HT-29 (cell line): ENCODE measurements around the gene CCDC188. TPM values are rescaled to one million over a fixed set of nuclear protein-coding genes. Genes with fewer than 3 reads are reported as not detected.

Source experiments
- DNase-seq: peaks from one replicate; pipeline ENCODE4 v3.0.0-alpha.2; 2015; ENCODE audit warnings: low spot score
- total RNA-seq: library from RNA; depleted of rRNA; stranded (reverse); fragments of >200 nt; shearing (Covaris generic); gene quantifications from 2 replicates; pipeline ENCODE4 v1.2.3, GENCODE V29; 2014; rRNA removed

CCDC188 gene
- total RNA-seq, result 0.20 and 0.34 TPM in 2 replicates

- no peak for DNase-seq
Observed at GRCh38 chr22:20150381-20151275, at the start of gene CCDC188. Gene CCDC188 (minus strand): TSS chr22:20151055. CDS start chr22:20150986, 69 bp downstream.

DNA sequence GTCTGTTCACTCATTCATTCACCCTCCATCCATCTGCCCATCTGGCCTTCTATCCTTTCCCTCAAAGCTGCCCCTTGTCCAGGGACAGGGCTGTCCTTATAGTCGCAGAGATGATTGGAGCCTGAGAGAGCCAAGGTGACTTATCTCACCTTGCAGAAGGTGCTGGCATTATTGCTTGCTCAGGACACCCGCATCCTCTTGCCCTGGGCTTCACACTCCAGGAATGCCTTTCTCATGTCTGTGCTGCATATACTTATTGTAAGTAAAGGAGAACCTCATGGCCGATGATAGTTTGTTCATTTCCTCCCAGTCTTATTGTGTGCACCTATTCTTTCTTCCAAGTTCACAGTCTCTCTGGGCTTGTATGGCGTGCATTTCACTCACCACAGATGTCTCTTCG is 49.1 kb upstream of the CCDC188 start:
- DNase-seq, result no peak

- DNase-seq, result no peak
Observed at GRCh38 chr22:20199413-20199842, 48.6 kb upstream of the CCDC188 start.

- peak; percentile 44 for DNase-seq
Observed at GRCh38 chr22:20198557-20199319, 47.9 kb upstream of the CCDC188 start.

DNA sequence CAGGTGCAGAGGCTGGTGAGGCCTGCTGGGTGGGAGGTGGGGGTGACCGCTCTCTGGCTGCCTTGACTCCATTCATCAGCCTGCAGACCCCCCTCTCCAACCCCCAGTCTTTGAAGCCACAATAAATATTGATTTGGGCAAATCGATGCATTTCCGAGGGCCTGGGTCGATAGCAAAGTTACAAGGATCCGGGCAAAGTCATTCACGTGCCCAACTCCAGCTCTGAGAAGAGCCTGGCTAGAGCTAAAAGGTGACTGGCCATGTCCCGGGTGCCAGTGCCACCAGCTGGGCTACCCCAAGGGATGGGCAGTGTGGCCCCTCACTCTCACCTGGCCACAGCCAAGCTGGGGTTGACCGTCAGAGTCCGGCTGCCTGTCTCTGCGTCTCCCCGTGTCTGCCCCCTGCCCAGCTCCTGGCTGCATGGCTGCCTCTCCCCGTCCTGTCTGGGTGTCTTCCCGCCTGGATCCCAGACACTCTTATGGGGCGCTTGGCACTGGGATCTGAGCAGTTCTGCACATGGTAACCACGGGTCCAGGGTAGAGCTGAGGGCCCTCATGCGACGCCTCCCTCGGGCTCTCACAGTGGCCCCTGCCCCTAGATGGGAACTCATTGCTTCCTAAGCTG is 46.7 kb upstream of the CCDC188 start:
- no peak for DNase-seq

- DNase-seq, result no peak
Observed at GRCh38 chr22:20196094-20196842, 45.4 kb upstream of the CCDC188 start.

DNA sequence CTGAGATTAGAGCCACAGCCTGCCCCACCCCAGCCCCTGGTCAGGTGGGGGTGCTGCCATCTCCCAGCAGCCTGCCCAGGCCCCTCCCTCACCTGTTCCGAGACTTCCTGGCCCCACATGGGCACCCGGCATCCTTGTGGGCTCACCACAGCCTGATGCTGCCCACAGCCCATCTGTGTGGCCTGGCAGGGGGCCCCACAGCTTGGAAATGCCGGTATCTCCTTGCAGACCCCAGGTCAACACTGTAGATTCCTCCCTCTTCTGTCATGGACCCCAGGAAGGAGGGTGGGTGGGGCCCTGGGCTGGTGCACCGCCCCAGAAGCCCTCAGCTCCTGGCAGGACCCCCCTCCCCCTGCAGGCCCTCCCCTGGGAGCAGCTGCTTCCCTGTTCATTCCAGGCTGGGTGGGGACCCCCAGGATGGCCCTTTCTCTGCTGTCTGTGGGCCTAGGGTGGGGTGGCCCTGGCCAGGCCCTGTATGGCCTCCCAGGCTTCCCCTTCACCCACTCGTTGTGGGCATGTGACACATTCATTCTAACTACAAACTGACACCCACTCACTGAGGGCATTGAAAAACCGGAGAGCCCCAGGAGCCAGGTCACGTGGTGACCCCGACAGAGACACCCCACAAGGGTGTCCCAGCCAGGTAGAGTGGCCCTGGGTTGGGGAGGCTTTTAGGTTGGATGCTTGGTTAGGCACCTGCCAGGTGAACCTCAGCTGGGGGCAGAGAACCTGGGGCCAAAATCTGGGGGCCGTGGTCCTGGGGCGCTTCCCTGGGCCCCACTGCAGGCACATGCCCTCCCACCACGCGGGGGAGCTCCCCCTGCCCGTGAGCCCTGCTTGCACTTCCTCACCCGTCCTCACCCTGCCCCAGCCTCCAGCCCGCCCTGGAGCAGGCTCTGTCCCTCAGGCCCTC is 44.1 kb upstream of the CCDC188 start:
- DNase-seq, result no peak

DNA sequence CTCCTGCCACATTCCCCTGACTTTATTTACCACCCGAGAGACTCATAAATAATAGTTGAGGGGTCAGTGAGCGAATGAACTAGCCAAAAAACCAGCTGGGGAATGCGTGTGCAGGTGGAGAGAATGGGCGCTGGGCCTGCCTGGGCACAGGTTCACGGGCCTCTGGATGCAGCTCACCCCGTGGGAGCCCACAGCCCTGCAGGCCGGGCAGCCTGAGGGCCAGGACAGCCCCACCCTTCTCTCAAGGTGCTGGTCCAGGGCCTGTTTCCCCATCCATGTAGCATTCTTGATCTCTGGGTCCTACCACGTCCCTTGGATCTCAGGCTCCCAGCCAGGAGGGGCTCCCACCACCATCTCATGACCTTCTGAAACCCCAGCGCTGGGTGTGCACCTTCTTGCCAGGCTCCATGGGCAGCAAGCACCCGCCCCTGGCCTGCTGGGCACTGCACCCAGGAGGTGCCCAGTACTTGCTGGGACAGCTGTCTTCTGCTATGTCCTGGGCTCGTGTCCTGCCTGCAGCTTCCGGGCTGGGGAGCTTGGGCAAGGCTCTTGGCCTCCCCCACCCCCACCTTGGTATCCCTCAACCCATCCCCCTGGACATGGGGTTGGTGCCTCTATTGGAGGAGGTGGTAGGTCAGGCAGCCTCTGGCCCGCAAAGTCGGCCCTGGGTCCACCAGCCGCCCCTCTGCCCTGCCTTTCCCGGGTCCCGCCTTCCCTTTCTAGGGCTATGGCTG is 43.1 kb upstream of the CCDC188 start:
- no peak for DNase-seq

DNA sequence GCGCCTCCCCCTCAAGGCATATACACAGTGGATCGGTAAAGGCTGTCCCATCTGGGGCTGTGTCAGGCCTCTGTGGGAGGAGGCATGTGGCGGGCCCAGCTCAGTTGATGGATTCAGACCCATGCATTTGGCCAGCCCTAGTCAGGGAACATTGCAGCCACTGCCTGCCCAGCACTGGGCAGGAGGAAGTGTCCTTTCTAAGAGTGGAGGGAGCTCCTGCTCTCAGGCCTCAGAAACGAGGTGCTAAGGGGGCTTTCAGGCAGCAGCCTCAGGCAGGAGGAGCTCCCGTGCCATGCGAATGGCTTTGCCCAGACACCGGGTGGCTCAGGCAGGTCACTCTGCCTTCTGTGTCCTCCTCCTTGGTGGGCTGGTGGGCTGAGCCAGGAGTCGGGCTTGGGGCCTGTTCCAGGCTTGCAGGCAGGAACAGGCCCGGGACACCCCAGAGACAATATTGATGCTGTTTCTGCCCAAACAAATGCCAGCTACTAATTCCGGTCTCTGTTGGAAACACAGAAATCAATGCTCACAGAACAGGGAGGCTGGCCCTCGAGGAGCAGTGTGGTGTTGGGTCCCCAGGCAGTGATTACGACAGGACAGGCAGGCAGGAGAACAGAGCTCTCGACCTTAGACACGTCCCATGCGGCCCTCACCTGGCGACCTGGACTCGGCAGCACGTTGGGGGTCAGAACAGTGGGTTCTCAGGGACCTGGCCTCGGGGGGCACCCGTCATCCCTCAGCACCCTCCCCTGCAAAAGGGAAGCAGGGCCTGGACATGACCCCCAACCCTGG is 42.3 kb upstream of the CCDC188 start:
- no peak for DNase-seq

GRCh38 chr22:20192293-20192971 is 41.6 kb upstream of the CCDC188 start:
- no peak for DNase-seq

DNA sequence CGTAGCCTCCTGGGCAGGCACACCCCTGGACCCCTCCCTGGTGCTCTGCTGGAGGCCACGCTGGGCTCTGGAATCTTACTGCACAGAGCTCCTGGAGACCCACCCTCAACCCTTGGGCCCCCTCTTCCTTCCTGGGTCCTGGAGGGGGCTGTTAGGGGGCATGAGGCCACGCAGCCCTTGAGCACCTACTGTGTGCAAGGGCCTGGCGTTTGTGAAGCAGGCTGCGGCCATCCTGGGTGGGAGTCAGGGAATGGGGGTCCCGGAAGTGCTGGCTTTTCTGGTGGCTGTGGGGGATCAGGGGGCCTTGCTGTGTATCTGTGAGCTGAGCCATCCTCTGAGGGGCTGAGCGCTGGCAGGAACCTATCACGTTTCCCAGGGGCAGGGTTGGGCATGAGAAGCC is 40.9 kb upstream of the CCDC188 start:
- no peak for DNase-seq

- no peak for DNase-seq
Observed at GRCh38 chr22:20191000-20191515, 40.2 kb upstream of the CCDC188 start.

DNA sequence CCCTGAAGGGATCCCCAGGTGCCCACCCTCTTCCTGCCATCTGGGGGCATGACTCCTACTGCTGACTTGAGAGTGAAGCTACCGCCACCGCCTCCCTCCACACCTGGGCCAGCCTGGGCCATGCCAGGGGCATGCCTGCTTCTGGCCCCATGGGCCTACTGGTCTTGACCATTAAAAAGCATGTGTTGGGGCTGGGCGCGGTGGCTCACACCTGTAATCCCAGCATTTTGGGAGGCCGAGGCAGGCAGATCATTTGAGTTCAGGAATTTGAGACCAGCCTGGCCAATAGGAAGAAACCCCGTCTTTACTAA is 37.7 kb upstream of the CCDC188 start:
- no peak for DNase-seq

DNA sequence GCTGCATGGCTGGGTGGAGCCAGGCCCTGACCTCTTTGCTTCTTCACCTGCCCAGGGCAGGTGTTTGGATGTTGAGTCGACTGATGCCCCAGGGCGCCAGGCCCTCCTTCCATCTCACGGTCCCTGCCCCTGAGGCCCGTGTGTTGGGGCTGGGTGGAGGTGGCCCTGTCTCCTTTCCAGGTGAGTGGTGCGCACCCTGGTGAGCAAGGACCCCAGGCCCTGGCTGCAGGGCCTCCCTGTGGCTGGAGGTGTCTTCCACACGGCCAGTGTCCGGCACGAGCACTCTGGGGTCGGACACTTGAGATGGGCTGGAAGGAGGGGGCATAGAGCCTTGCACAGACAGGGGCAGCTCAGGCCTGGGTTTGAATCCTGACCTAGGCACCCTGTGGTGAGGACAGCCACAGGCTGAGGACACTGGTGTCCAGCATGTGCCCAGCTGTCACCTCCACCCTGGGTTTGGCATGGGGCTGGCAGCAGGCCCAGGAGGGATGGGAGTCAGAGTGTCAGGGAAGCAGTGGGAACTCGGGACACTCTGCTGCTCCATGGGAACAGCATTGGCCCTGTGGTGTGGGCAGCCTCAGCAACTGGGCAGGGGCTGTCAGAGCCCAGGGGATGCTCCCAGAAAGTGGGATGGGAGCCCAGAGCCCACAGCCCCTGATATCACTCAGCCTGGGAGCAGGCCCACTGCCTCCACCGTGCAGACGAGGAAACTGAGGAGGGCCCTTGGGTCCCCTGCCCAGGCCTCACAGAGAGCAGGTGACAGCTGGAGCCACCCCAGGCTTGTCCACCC is 37.1 kb upstream of the CCDC188 start:
- DNase-seq, result no peak

DNA sequence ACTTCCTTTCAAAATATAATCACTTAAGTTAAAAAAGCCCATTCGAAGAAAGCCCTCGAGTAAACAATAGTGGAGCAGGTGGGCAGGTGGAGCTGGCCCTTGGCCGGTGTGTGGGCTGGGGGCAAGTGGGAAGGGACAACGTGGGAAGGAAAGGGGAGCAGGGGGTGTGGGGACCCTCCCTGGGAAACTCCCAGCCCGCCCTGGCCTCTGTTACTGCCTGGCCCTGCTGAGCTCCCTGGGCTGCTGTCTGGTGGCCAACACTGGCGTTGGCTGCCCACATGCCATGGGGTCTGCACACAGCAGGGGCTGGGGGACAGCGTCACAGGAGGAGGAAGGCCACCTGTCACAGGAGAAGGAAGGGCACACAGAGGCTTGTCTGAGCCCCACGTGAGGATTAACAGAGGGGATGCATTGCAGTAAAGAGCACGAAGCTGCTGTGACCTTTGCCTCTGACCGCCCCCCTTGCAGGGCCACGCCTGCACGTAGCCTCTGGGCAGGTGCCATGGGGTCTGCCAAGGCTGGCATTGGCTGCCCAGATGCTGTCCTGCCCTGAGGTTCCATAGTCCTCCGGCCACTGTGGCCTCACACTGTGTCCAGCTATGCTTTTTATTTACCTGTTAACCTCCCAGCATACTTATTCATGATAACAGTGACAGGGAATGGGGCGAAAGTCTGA is 36.2 kb upstream of the CCDC188 start:
- no peak for DNase-seq

DNA sequence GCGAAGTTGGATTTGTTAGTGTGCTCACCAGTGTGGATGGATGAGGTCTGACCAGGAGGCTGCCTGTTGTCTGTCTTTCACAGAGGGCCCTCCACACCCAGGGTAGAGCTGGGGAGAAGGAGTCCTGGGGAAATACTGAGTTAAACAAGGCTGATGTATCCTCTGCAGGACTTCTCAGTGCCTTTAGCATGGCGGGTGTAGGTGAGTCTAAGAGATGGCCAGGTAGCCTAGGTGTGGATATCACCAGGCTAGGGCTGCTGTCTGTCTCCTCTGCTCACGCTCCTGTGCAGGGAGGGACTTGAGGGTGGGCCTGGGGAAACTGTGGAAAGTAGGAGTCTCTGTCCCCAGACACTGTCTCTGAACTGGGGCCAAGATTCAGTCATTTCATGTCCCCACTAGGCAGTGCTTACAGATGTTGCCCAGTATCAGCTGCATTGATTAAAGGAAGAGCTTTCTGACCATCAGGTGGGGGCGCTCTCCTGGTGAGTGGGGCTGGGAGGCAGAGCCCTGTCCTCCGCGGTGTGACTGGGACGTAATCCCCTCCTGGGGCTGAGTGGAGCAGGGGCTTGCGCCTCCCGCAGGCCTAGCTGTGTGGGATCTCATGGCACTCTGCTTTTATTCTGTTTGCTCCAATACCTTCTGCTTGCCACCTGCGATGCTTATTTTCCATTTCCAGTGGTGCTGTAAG is 35.5 kb upstream of the CCDC188 start:
- DNase-seq, result no peak
